IPS-11a (cell line): ENCODE data around the gene SLC49A3.
"Not testable (repeated sequence)": the region's sequence is repeated elsewhere in the genome, so short reads cannot be mapped to it uniquely, and the experiment has no call there.

Experiments used
- H3K4me3 ChIP-seq: one replicate; pipeline ENCODE4 v1.5.1; 2013; ENCODE audit warnings: low read depth, low read length, control low read depth

SLC49A3 gene

DNA sequence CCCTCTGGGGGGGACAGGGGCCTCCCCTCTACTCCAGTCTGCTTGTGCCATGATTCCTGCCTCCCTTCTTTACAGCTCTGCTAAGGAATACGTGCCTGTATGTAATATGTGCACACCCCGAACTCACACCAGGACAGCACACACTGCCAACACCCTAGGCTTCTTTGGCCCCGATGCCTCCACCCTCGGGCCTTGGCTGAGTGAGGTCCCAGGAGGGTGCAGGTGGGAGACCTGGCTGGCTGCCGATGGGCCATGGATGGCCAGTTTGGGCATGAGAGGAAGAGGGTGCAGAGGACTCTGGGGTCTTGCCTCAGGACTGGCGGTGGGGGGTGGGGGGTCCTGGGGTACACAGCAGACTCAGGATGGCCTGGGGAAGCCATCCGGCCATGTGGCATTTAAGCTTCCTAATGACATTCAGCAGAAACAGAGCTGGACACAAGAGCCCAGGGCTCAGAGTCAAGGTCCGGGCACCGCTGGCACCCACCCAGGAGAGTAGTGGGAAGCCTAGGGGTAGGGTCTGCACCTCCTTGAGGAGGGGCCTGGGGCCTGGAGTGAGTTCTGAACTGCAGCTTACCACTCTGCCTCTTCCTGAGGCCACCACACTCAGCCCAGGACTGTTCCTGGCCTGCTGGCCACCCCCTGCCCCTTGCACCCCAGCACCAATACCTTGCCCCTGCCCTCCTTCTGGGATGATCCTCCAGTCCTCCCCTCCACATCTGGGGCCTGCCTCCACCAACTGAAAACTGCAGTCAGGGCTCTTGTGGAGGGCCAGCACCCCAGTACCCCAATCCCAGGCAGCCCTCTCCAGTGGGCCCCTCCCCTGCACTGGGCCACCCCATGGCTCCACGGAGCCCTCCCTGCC is 14.6 kb upstream of the SLC49A3 start:
- H3K4me3 ChIP-seq, result no peak overlapping the region

DNA sequence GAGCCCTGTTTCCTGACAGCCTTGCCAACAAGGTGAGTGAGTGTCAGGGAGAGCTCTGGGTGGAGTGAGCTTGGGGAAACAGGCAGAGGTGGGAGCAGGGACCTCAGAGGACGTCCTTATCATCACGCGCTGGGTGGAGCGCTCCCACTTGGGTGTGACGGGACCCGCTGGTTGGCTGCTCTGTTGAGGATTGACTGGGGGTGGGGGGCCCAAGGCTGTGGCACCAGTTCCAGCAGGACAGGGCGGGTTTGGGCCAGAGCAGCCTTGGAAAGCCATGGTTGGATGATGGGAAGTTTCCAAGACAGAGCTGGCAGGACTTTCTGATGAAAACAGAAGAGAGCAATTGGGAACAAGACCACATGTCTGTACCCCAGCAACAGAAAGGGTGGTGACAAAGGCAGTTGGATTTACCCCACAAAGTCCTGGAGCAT is 13.7 kb upstream of the SLC49A3 start:
- H3K4me3 ChIP-seq, result no peak overlapping the region

DNA sequence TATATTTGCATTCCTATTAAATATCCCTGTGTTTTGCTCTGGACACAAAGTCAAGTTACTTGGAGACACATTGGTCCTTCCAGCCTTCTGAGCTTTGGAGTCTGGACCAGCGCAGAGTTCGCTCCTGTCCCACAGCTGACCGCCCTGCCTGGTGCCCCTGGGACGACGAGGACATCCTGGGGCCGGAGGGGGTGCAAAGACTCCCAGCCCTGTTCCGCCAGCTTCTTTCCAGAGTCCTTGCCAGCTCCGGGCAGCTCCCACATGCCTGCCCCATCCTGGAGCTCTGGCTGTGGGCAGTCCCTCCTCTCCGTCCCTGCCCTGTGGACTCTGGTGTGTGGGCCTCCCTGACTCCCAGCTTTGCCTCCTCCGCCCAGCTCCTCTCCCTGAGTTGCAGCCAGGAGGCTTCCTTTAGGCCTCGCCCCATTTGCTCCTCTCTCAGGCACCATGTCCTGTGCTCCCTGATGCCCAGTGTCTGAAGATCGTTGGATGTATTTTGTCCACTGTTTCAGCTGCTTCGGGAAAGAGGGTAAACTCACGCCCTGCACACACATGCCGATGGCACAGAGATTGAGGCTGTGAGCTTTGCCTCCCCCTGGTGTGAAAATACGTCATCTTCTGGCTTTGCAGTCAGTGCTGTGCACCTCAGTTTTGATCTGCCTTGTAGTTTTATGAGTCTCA is 11.8 kb upstream of the SLC49A3 start:
- no peak overlapping the region for H3K4me3 ChIP-seq

DNA sequence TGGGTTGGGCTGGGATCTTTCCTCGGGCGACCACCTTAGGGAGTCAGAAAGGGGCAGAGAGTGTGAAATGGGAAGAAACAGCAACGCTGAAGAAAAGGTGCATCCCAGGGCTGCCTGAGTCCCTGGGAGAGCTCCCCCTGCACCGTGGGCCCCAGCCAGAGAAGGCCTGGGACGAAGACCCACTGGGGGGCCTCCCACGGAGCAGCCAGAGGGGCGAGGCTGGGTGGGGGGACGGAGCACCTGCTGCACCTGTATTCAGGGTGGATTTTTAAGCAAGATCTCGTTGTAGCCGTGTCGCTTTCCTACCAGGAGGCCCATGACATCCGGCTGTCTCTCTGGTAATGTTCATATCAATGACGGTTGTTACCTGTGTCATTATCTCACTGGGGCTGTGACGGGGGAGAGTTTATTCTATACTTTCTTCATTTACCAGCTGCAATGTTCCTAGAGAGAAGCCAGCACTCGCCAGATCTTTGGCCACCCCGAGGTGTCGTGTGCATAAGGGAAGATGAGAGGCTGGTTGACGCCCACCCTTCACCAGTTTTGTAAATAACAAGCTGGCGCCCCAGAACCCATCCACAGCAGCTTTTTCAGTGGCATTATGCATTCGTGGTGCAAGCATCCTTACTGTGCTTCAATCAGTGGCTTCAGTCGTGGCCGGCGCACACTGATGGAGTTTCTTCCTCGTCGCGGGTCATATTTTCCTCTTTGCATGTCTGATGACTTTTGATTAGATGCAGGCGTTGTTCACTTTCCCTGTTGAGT is 11.0 kb upstream of the SLC49A3 start:
- H3K4me3 ChIP-seq, result no peak overlapping the region

DNA sequence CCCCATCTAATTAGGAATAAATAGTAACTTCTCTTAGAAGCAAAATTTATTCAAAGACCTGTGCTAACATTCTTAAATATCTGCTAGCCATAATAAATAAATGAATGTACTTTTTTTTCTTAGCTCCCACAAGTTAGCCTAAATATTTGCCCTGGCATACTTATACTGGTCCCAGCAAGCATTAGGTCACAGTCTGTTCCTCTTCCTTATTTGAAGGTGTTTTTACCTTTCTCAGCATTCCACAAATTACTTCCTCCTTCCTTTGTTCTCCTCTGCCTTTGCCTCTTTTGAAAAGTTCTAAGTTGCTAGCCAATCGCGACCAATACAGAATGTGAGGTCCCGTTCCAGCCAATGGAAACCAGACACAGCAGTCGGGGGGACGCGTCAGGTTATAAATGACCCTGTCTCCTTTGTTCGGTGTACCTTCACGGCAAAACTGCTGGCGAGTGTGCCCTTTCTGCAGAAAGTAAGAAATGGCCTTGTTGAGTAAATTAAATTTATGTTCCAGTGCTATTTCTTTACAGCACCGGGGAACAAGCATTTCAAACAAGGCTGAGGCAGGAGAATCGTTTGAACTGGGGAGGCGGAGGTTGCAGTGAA is 5.5 kb upstream of the SLC49A3 start:
- not testable (repeated sequence) for H3K4me3 ChIP-seq

DNA sequence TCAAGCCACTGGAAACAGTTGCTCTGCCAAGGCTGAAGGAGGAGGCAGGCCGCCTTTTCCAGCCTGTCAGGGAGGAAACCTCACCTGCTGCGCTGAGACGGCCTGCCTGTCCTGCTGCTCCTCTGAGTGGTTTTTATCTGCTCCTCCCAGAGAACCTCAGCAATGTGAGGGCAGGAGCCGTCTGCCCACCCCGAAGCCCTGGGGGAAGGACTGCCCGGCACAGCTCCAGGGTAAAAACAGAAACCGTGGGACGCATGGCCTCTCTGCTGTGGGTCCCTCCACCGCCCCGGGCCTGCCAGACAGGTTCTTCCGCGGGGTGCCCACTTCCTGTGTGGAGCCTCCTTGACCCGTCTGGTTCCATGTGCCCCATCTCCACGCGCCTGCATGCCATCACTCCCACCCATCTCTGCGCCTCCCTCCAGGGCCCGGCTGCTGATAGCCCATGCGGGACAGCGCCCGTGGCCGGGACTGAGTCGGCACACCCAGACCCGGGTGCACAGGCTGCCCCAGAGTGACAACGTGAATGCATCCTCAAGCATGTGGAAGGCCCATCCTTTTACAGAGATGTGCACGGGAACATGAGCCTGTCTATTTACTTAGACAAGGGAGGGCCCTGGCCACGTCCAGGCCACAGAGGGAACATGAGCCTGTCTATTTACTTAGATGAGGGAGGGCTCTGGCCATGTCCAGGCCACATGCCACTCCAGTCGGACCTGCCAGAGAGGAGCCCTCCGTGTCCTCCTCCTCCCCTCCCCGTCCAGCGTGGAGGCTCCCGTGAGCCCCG is 4.0 kb upstream of the SLC49A3 start:
- H3K4me3 ChIP-seq, result no peak overlapping the region

DNA sequence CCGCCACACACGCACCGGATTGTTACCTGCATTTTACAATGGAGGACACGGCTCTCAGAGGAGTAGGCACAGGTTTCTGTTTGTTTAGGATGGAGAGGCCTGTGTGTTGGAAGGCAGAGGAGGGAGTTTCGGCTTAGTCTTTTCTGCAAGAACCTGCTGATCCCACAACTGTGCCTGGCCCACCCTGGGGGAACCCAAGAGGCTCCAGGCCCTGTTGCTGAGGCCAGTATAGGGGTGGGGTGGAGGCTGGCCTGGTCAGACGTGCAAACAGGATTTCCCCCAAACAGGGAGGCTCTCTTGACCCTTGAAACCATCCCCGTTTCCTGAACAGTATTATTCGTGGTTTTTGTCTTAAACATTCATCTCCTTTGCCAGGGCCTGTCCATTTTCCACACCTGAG is 772 bp upstream of the SLC49A3 start:
- peak overlapping the region; percentile 37 for H3K4me3 ChIP-seq

DNA sequence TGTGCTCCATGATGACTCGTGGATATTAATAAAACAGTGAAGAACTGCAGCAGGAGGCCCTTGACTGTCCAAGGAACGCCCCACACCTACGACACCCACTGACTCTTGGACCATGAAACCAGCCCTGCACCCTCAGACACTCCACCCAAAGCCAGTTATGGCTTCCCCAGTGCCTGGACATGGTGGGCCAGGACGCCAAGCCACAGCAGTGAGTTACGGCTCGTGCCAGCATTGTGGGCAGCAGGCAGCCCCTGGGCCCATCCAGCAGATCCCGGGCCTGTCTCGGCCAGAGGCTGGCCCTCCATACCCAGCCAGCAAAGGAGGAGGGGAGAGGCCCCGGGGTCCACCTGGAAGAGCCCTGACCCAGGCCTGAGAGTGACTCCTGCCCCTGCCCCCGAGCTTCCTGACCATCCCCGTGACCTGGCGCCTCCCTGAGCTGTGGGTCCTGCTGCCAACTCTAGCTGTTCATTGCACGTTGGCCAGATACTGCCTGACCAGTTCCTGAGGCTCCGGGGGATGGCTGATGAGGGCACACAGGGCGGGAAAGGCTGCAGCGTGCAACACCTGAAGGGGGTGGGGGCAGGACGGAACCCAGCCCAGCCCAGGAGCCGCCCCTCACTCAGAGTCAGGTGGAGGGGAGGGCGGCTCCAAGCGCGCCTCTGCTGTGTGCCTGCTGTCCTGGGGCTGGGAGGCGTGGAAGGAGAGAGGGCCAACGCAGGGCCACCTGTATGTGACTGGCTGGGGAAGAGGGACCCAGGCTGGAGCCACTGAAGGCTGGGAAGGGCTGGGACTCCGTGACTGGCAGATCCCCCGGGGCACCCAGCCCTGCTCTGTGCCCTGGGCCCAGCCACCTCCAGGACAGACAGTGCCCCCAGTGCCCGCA is 739 bp downstream of the SLC49A3 start:
- peak overlapping the region; percentile 37 for H3K4me3 ChIP-seq

DNA sequence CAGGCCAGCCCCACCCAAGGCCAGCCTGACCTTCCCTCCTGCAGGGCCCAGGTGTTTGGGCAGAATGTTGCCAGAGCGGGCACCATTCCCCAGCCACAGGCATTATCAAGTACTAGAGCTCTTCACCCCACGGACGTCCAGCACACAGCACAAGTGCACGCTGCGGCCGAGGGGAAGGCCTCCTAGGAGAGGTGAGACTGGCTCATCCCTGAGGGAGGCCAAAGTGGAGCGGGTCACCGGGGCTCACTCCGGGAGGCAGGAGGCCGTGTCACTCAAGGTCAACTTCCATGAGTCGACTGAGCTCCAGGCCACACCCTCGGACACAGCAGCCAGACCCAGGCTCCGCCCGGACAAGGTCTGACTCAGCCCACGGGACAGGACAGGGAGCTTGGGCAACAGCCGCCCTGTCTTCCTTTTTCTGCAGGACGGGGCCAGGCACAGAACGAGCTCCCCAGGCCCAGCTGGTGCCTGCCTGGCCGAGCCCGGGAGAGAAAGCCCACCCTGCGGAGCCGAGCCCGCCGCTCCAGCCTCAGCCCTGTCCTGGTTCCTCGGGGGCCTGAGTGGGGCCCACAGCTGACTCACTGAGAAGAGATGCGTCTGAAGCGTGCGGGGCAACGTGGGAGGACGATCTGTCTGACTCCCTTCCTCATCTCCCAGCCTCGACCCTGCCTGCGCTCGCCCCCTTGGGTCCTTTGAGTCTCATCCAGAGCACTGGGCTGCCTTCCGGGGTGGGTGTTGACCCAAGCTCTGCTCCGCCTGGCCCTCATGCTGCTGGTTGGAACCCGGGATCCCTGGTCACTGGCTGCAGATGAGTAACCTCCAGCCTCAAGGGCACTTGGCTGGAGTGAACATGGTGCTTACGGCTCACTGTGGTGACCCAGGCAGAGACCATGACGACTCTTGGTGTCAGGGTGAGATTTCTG is 1.6 kb downstream of the SLC49A3 start:
- H3K4me3 ChIP-seq, result no peak overlapping the region

DNA sequence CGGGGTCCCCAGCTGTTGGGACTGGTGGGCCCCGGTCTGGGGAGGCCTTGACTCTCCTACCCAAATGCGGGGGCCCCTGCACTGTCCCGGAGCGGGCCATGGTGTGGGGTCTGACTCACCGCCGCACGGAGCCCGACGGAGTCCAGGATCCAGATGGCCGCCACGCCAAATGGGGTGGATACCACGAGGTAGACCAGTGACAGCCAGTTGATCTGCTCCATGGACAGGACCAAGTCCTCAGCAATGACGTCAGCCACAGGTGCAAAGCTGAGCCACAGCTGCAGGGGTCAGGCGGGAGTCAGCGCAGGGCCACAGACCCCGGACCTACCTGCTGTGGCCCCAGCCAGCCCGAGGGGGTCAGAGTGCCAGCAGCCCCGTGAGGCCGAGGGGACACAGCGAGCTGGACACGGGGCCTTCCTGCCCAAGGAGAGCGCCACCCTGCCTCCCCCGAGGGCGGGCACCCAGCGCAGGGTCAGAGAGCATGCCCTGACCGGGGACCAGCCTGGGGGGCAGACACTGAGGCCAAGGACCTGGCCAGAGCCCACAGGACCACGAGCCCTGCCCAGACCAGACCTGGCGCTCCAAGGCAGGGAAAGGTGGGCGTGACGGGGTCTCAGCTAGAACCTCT is 2.4 kb downstream of the SLC49A3 start:
- no peak overlapping the region for H3K4me3 ChIP-seq

DNA sequence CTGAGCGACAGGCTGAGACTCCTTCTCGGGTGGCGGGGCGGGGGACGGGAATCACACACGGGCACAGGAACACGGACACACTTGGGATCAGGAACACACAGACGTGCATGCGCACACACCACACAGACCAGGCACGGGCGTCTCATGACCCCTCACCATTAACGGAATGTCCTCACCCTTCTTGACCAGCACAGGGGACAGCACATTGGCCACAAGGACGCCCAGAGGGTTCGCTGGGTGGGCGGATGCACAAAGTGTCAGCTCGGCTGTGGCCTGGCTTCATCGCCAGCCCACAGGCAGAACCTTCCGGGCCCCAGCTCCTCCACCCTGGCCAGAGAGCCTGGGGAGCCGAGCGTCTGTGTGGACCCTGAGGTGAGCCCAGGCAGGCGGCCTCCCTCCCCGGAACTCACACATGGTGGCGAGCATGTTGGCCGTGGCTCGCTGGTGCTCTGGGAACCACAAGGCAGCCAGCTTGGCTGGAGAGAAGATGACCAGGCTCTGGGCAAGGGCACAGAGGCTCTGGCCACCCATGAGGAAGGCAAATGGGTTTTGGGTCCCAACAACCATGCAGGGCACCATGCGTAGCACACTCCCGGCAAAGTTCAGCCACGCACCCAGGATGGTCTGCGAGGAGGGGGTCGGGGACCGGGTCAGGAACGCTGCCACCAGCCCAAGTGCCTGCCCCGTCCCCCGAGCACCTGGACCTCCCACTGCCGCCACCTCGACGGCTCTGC is 3.1 kb downstream of the SLC49A3 start:
- H3K4me3 ChIP-seq, result no peak overlapping the region

DNA sequence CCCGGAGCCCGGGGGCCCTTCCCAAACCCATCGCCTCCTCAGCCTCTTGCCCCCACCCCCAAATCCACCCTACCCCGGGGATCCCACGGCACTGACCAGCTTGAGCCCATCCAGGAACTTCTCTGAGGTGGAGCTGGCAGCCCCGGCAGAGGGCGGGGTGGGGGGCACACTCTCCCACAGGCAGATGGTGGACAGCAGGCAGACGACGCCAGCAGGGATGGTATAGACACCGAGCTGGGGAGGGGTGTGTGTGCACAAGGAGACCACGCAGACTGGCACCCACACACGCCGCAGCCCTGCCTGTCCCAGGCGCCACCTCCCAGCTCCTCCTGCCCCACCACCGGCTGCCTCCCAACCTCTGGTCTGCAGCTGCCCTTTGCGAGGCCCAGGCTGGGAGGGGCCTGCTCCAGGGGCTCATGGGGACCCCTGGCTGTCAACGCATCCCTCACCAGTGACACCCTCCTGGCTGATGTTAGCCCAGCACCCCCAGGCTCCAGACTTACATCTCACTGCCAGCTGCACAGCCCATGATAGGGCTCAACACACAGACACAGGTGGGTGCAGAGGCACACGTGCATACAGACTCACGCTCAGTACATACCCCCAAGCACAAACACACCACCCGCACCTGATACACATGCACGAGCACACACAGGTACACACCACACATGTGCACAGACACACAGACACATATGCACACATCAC is 4.2 kb downstream of the SLC49A3 start:
- no peak overlapping the region for H3K4me3 ChIP-seq

DNA sequence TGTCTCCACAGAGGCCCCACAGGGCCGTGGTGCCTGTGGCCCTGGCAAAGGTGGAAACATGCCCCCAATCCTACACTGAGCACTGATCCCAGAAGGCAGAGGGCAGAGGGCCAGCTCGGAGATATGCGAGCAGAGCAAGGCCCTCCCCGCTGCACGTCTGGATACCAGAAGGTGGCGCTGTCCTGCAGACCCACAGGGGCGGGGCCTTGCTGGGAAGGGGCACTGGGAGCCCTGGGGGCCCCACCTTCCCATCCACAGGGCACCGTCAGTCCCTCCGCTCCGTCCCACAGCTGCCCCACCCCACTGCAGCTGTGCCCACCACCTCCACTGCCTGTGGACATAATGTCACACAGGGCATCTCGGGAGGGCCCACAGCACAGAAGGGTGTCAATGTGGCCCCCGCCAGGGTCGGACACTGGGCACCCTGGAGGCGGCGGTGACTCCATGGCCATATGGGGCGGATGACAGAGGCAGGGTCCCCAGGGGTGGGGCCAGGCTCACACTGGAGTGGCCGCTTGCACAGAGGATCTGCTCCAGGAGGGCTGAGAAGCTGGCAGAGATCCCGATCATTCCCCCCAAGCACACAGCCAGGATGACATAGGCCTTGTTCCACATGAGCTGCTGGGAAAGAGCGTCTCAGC is 4.8 kb downstream of the SLC49A3 start:
- no peak overlapping the region for H3K4me3 ChIP-seq

DNA sequence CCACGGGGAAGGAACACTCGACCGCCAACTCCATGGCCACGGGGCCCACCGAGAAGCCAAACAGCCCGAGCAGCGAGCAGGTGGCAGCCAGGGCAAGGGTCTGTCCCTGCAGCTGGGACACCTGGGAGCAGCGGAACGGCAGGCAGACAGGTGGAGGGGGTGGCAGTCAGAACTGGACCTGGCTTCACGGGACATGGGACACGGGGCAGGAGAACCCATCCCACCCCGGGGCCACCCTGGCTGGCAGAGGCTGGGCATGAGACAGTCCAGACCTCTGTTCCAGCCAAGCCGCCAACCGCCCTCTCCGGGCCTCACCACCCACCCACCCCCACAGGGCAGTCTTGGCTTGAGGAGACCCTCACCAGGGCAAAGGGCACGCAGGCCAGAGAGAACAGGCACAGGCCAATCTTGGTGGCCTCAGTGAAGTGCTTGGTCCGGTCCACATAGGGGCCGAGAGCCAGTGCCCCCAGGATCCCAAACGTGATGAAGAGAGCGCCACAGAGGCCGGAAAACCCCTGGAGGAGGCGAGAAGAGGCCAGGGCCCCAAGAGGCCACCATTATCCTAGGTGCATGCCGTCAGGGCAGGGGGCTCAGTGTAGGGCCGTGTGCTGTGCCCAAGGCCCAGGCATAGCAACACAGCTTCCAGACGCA is 5.6 kb downstream of the SLC49A3 start:
- H3K4me3 ChIP-seq, result no peak overlapping the region

DNA sequence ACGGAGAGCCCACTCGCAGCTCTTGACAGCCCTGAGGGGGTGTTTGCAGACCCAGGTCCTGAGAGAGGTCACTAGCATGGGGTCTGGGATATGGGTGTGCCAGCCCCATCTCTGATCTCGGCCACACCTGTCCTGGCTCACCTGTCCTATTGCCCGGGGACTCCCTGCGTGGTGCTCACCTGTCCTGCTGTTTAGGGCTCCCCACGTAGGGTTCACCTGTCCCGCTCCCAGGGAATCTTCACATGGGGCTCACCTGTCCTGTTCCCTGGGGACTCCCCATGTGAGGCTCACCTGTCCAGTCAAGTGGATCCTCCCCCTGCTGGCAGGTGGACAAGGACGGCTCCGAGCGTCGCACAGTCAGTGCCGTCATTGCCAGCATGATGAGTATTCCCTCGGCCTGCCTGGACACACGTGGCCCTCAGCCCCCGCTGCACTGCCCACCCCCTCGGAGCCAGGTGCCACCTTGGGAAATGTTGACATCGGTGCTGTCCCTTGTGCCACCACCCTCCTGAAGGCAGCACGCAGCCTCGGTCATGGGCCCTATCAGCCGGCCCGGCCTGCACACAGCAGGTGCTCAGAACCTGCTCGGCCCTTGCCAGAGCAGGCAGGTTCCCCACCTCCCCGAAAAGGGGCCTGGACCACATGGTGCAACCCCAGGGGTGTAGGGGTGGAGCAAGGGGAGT is 6.3 kb downstream of the SLC49A3 start:
- H3K4me3 ChIP-seq, result no peak overlapping the region
